Vagina (tissue), 2 donors: ENCODE measurements around the gene RBM24. TPM values are rescaled to one million over a fixed set of nuclear protein-coding genes. Genes with fewer than 3 reads are reported as not detected.

ENCODE experiments used
- DNase-seq, 2 donors: peaks; one replicate each; pipeline ENCODE4 v3.0.0-alpha.2; 2017; ENCODE audit errors: extremely low spot score in 2 of 2
- H3K27ac ChIP-seq: fragments of 200-600 bp; sonication (generic); one replicate; pipeline ENCODE4 v1.5.1; 2019
- H3K27me3 ChIP-seq: fragments of 200-600 bp; sonication (generic); one replicate; pipeline ENCODE4 v1.5.1; 2019
- H3K36me3 ChIP-seq, 2 donors: fragments of 200-600 bp; sonication (generic); one replicate each; pipeline ENCODE4 v1.5.1; 2017 to 2019
- H3K4me1 ChIP-seq: fragments of 200-600 bp; sonication (generic); one replicate; pipeline ENCODE4 v1.5.1; 2019
- H3K4me3 ChIP-seq, 2 donors: fragments of 200-600 bp; sonication (generic); 1 replicate in 1 of 2; 2 replicates in 1 of 2; pipeline ENCODE4 v1.5.1; 2016 to 2019
- H3K9me3 ChIP-seq: fragments of 200-600 bp; sonication (generic); one replicate; pipeline ENCODE4 v1.5.1; 2019
- CTCF ChIP-seq, 3 experiments: fragments of 450-650 bp in 2 of 3; fragments of 200-600 bp in 1 of 3; sonication (generic) in 1 of 3; IDR thresholded peaks; one replicate each; pipeline ENCODE4 v1.5.1; 2017 to 2019; ENCODE audit warnings: antibody characterized with exemption in 3 of 3, mild to moderate bottlenecking in 2 of 3, moderate library complexity in 2 of 3
- POLR2A ChIP-seq, 2 donors: fragments of 450-650 bp; IDR thresholded peaks; one replicate each; pipeline ENCODE4 v1.6.1; 2017; ENCODE audit warnings: antibody characterized with exemption in 2 of 2, mild to moderate bottlenecking in 2 of 2, moderate library complexity in 2 of 2
- POLR2AphosphoS5 ChIP-seq, 2 donors: sonication (generic); formaldehyde crosslinking; IDR thresholded peaks; one replicate each; pipeline ENCODE4 v1.9.0; 2017; ENCODE audit warnings: antibody characterized with exemption in 2 of 2, mild to moderate bottlenecking in 2 of 2, low read depth in 1 of 2; ENCODE audit not compliant: insufficient read depth in 1 of 2
- intact Hi-C: fragments of 100-400 bp; cut with DNase I; formaldehyde crosslinking; loops from one replicate; pipeline ENCODE4 v1.15.1; 2023
- total RNA-seq: library from RNA; depleted of rRNA; stranded (reverse); fragments of >200 nt; gene quantifications from one replicate; pipeline ENCODE4 v1.2.3, GENCODE V29; 2016

The RBM24 gene
- total RNA-seq, 1 donor from 2014 or later, result 2.7 TPM

- Histone ChIP-seq H3K36me3 (no peaks in the 10 kb centered on the region), H3K4me3 (peak overlapping the region; percentile 84 to 90), H3K27me3 (no peaks in the 10 kb centered on the region), H3K9me3 (no peaks in the 10 kb centered on the region), H3K4me1 (peaks cover 6% of the 10 kb centered on the region), H3K27ac (peak overlapping the region; percentile 90)
- DNase-seq, result no peak
- intact Hi-C loops, result loop anchor here (10.0 kb wide), 2 partner anchors 113 to 303 kb away; partner anchors contain the start of gene CAP2
- TF ChIP-seq POLR2A (IDR thresholded peaks at IDR 0.05), result no peak
- no peak for TF ChIP-seq CTCF (IDR thresholded peaks at IDR 0.05)
- peak in 1 of 2 donors; percentile 42 for TF ChIP-seq POLR2AphosphoS5 (IDR thresholded peaks at IDR 0.05; ENCODE audit: insufficient read depth in 1 of 2, low read depth in 1 of 2)
Observed at GRCh38 chr6:17281497-17282481, 628 bp downstream of the RBM24 start.

GRCh38 chr6:17283074-17283473 is 1.9 kb downstream of the RBM24 start:
- Histone ChIP-seq H3K4me3 (peak overlapping the region; percentile 84 to 90), H3K27ac (no peak overlapping the region), H3K9me3 (no peaks in the 10 kb centered on the region), H3K36me3 (no peaks in the 10 kb centered on the region), H3K27me3 (no peaks in the 10 kb centered on the region), H3K4me1 (peaks cover 6% of the 10 kb centered on the region)
- no peak for DNase-seq
- intact Hi-C loops, result loop anchor here (10.0 kb wide), 2 partner anchors 112 to 302 kb away; partner anchors contain the start of gene CAP2
- TF ChIP-seq POLR2AphosphoS5 (IDR thresholded peaks at IDR 0.05; ENCODE audit: insufficient read depth in 1 of 2, low read depth in 1 of 2) (no peak), CTCF (IDR thresholded peaks at IDR 0.05) (no peak), POLR2A (IDR thresholded peaks at IDR 0.05) (no peak)

- no peaks in the 10 kb centered on the region for H3K27me3 ChIP-seq
- TF ChIP-seq POLR2A (IDR thresholded peaks at IDR 0.05) (no peak), POLR2AphosphoS5 (IDR thresholded peaks at IDR 0.05; ENCODE audit: insufficient read depth in 1 of 2, low read depth in 1 of 2) (peak in 1 of 2 donors; percentile 69)
- no peaks in the 10 kb centered on the region for H3K4me1 ChIP-seq
- H3K9me3 ChIP-seq, result no peaks in the 10 kb centered on the region
- DNase-seq, result no peak
- no peaks in the 10 kb centered on the region for H3K36me3 ChIP-seq
- peak overlapping the region; percentile 61 for H3K27ac ChIP-seq
- H3K4me3 ChIP-seq, result peak overlapping the region in 1 of 2 donors; percentile 3
- intact Hi-C loops, result loop anchor here (10.0 kb wide), 2 partner anchors 105 to 295 kb away; partner anchors contain the start of gene CAP2
Observed at GRCh38 chr6:17289630-17290061, 8.5 kb downstream of the RBM24 start.

- H3K27me3 ChIP-seq, result no peaks in the 10 kb centered on the region
- DNase-seq, result no peak
- H3K36me3 ChIP-seq, result no peaks in the 10 kb centered on the region
- H3K27ac ChIP-seq, result no peak overlapping the region
- intact Hi-C loops, result no loop called here
- no peak for TF ChIP-seq POLR2A (IDR thresholded peaks at IDR 0.05)
- no peak for TF ChIP-seq POLR2AphosphoS5 (IDR thresholded peaks at IDR 0.05; ENCODE audit: insufficient read depth in 1 of 2, low read depth in 1 of 2)
- TF ChIP-seq CTCF (IDR thresholded peaks at IDR 0.05), result no peak
- no peak overlapping the region for H3K4me3 ChIP-seq
- no peaks in the 10 kb centered on the region for H3K9me3 ChIP-seq
- H3K4me1 ChIP-seq, result no peaks in the 10 kb centered on the region
Observed at GRCh38 chr6:17291778-17292177, 10.6 kb downstream of the RBM24 start.

GRCh38 chr6:17292600-17293133 is 11.5 kb downstream of the RBM24 start:
- H3K4me3 ChIP-seq, result no peak overlapping the region
- H3K27ac ChIP-seq, result no peak overlapping the region
- TF ChIP-seq CTCF (IDR thresholded peaks at IDR 0.05), result no peak
- TF ChIP-seq POLR2AphosphoS5 (IDR thresholded peaks at IDR 0.05; ENCODE audit: insufficient read depth in 1 of 2, low read depth in 1 of 2), result no peak
- no peak for TF ChIP-seq POLR2A (IDR thresholded peaks at IDR 0.05)
- H3K27me3 ChIP-seq, result no peaks in the 10 kb centered on the region
- DNase-seq, result no peak
- intact Hi-C loops, result no loop called here
- H3K4me1 ChIP-seq, result no peaks in the 10 kb centered on the region
- H3K36me3 ChIP-seq, result no peaks in the 10 kb centered on the region
- no peaks in the 10 kb centered on the region for H3K9me3 ChIP-seq
